Kidney epithelial cell (primary cell): Measurements from ENCODE around the gene MRLN. TPM values are rescaled to one million over a fixed set of nuclear protein-coding genes. Genes with fewer than 3 reads are reported as not detected.
A peak's percentile ranks its signal among the peaks of the same experiment; 100 is the strongest.
"Not testable (repeated sequence)": the region's sequence is repeated elsewhere in the genome, so short reads cannot be mapped to it uniquely, and the experiment has no call there.

ENCODE experiments used
- DNase-seq: peaks from one replicate; pipeline ENCODE4 v3.0.0-alpha.2; 2010; ENCODE audit warnings: low read depth
- H3K27me3 ChIP-seq: 2 replicates; pipeline ENCODE4 v1.6.0; 2011; ENCODE audit warnings: low read length; ENCODE audit not compliant: control insufficient read depth, insufficient read depth
- H3K36me3 ChIP-seq: 2 replicates; pipeline ENCODE4 v1.5.1; 2011; ENCODE audit warnings: low read length; ENCODE audit not compliant: control insufficient read depth, insufficient read depth
- H3K4me3 ChIP-seq: 2 replicates; pipeline ENCODE4 v1.5.1; 2011; ENCODE audit warnings: low read depth, mild to moderate bottlenecking, control low read depth, low read length
- CTCF ChIP-seq: IDR thresholded peaks from 2 replicates; pipeline ENCODE4 v1.5.1; 2011; ENCODE audit warnings: mild to moderate bottlenecking, moderate library complexity, low read length, control low read depth, inconsistent platforms; ENCODE audit not compliant: insufficient read depth, poor library complexity, severe bottlenecking
- total RNA-seq: library from RNA; depleted of rRNA; stranded (reverse); fragments of >200 nt; gene quantifications from 2 replicates; pipeline ENCODE4 v1.2.3, GENCODE V29; 2015

Gene MRLN
- total RNA-seq, 1 donor from 2014 or later = not detected

- no peak for DNase-seq
- no peaks in the 10 kb centered on the region for H3K27me3 ChIP-seq
- no peak for TF ChIP-seq CTCF
- no peaks in the 10 kb centered on the region for H3K36me3 ChIP-seq
- no peak overlapping the region for H3K4me3 ChIP-seq
These were observed 2.9 kb downstream of the MRLN start for GRCh38 chr10:59750155-59750945.

- Histone ChIP-seq H3K36me3 (no peaks in the 10 kb centered on the region), H3K27me3 (no peaks in the 10 kb centered on the region), H3K4me3 (no peak overlapping the region)
- peak; percentile 19 for DNase-seq
- TF ChIP-seq CTCF = no peak
These were observed 4.4 kb downstream of the MRLN start for GRCh38 chr10:59748834-59749233.

- H3K36me3 ChIP-seq = no peaks in the 10 kb centered on the region
- no peak for TF ChIP-seq CTCF
- DNase-seq = no peak
- H3K4me3 ChIP-seq = no peak overlapping the region
- H3K27me3 ChIP-seq = no peaks in the 10 kb centered on the region
These were observed 8.0 kb downstream of the MRLN start for GRCh38 chr10:59745163-59745650.

- not testable (repeated sequence) for DNase-seq, H3K4me3 ChIP-seq, H3K36me3 ChIP-seq, H3K27me3 ChIP-seq
These were observed 8.5 kb downstream of the MRLN start for GRCh38 chr10:59744762-59745161.

GRCh38 chr10:59744156-59744555 lies 9.1 kb downstream of the MRLN start:
- H3K27me3 ChIP-seq, H3K36me3 ChIP-seq, H3K4me3 ChIP-seq, DNase-seq: not testable (repeated sequence)

GRCh38 chr10:59741583-59741982 lies 11.7 kb downstream of the MRLN start:
- Histone ChIP-seq H3K27me3 (no peaks in the 10 kb centered on the region), H3K36me3 (no peaks in the 10 kb centered on the region), H3K4me3 (no peak overlapping the region)
- DNase-seq = no peak
- TF ChIP-seq CTCF = no peak

- Histone ChIP-seq H3K27me3 (no peaks in the 10 kb centered on the region), H3K36me3 (no peaks in the 10 kb centered on the region), H3K4me3 (no peak overlapping the region)
- no peak for TF ChIP-seq CTCF
- DNase-seq = no peak
These were observed 12.2 kb downstream of the MRLN start for GRCh38 chr10:59741048-59741447.
